ENCODE measurements around the gene ASTN2. TPM values are rescaled to one million over a fixed set of nuclear protein-coding genes. Genes with fewer than 3 reads are reported as not detected.
A peak's percentile ranks its signal among the peaks of the same experiment; 100 is the strongest.

Gene ASTN2
- polyA plus RNA-seq, 2 of the 4 experiments (the other 2 are of a cell fraction): 5.8 to 11.6 TPM

DNA sequence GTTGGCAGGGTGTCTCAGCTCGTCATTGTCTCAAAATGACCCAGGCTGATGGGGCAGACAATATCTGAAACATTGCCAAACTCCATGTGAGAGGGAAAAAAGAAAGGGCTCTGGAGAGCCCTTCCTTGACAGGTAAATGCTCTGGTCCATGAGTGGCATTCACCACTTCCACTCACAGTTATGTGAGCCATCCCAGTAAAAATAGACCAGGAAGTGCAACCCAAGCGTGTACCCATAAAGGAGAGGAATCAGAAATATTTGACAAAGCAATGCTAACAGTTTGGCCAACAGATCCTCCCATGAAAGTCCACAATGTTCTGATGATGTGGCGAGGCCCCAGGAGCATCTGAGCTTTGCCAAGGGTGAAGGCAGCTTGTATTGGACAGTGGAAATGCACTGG lies 49.4 kb downstream of the ASTN2 start:
- H3K4me1 ChIP-seq: no peaks in the 10 kb centered on the region
- no peak overlapping the region for H3K27ac ChIP-seq
- H3K9me3 ChIP-seq: no peaks in the 10 kb centered on the region
- WGBS (ENCODE audit: missing lambda C conversion rate): 3% methylated on average over 3 of the region's 3 CpGs
- no peak overlapping the region for H3K4me2 ChIP-seq
- FAIRE-seq (no peak), DNase-seq (ENCODE audit: low read depth in 1 of 2, low spot score in 1 of 2) (no peak), ATAC-seq (no peak)
- H3K4me3 ChIP-seq: no peak overlapping the region
- no peak for TF ChIP-seq RAD21 (conservative IDR thresholded peaks at IDR 0.05 in 1 of 2, IDR thresholded peaks at IDR 0.05 in 1 of 2)
- no peak for TF ChIP-seq RFX5 (IDR thresholded peaks at IDR 0.05)
- no peak for TF ChIP-seq TP53 (CRISPR knock-in tag; IDR thresholded peaks at IDR 0.05)
- no peak for TF ChIP-seq PHF8 (IDR thresholded peaks at IDR 0.05; ENCODE audit: borderline replicate concordance, low read depth)
- TF ChIP-seq SMC3 (IDR thresholded peaks at IDR 0.05): no peak
- no peak for TF ChIP-seq RARB (CRISPR knock-in tag; IDR thresholded peaks at IDR 0.05)
- TF ChIP-seq, protein P1, sequence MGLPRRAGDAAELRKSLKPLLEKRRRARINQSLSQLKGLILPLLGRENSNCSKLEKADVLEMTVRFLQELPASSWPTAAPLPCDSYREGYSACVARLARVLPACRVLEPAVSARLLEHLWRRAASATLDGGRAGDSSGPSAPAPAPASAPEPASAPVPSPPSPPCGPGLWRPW (IDR thresholded peaks at IDR 0.05): no peak
- TF ChIP-seq, protein P2, sequence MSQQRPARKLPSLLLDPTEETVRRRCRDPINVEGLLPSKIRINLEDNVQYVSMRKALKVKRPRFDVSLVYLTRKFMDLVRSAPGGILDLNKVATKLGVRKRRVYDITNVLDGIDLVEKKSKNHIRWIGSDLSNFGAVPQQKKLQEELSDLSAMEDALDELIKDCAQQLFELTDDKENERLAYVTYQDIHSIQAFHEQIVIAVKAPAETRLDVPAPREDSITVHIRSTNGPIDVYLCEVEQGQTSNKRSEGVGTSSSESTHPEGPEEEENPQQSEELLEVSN (IDR thresholded peaks at IDR 0.05; ENCODE audit: borderline replicate concordance, low read depth): no peak
- TF ChIP-seq RCOR1 (IDR thresholded peaks at IDR 0.05; ENCODE audit: low read depth, low read length): no peak
- no peak for TF ChIP-seq GATA3 (IDR thresholded peaks at IDR 0.05; ENCODE audit: borderline replicate concordance)
- POLR2A ChIA-PET: no interaction called here
- CTCF ChIA-PET: no interaction called here

GRCh38 chr9:117363006-117363405 lies 51.9 kb downstream of the ASTN2 start:
- DNase-seq (ENCODE audit: low read depth in 1 of 2, low spot score in 1 of 2) (no peak), ATAC-seq (no peak), FAIRE-seq (no peak)
- no peak overlapping the region for H3K4me3 ChIP-seq
- no peak overlapping the region for H3K27ac ChIP-seq
- H3K9me3 ChIP-seq: no peaks in the 10 kb centered on the region
- WGBS (ENCODE audit: missing lambda C conversion rate): 4% methylated on average over 4 of the region's 4 CpGs
- CTCF ChIA-PET: interaction anchor here (1.6 kb wide), 1 partner anchor 12 kb away, joined by 5 read pairs; no protein-coding TSS in a partner anchor
- TF ChIP-seq MYC (IDR thresholded peaks at IDR 0.05; ENCODE audit: borderline replicate concordance, low read length) (no peak), ZFP36 (IDR thresholded peaks at IDR 0.05; ENCODE audit: borderline replicate concordance, partially characterized antibody) (no peak), CBX2 (IDR thresholded peaks at IDR 0.05; ENCODE audit: borderline replicate concordance, low read depth) (no peak), CHD2 (IDR thresholded peaks at IDR 0.05; ENCODE audit: low read length, partially characterized antibody) (no peak), TP53 (CRISPR knock-in tag; IDR thresholded peaks at IDR 0.05) (no peak), SREBF2 (IDR thresholded peaks at IDR 0.05) (no peak), NR3C1 (IDR thresholded peaks at IDR 0.05) (no peak), TFCP2L1 (CRISPR knock-in tag; IDR thresholded peaks at IDR 0.05) (no peak), HEYL (CRISPR knock-in tag; IDR thresholded peaks at IDR 0.05) (no peak), RAD21 (conservative IDR thresholded peaks at IDR 0.05 in 1 of 2, IDR thresholded peaks at IDR 0.05 in 1 of 2) (no peak), ZSCAN20 (CRISPR knock-in tag; IDR thresholded peaks at IDR 0.05) (no peak)
- TF ChIP-seq, protein P2 (IDR thresholded peaks at IDR 0.05; ENCODE audit: borderline replicate concordance, low read depth): no peak
- TF ChIP-seq, protein P3, sequence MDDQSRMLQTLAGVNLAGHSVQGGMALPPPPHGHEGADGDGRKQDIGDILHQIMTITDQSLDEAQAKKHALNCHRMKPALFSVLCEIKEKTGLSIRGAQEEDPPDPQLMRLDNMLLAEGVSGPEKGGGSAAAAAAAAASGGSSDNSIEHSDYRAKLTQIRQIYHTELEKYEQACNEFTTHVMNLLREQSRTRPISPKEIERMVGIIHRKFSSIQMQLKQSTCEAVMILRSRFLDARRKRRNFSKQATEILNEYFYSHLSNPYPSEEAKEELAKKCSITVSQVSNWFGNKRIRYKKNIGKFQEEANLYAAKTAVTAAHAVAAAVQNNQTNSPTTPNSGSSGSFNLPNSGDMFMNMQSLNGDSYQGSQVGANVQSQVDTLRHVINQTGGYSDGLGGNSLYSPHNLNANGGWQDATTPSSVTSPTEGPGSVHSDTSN (IDR thresholded peaks at IDR 0.05): no peak
- no peaks in the 10 kb centered on the region for H3K4me1 ChIP-seq
- no peak overlapping the region for H3K4me2 ChIP-seq
- POLR2A ChIA-PET: no interaction called here

DNA sequence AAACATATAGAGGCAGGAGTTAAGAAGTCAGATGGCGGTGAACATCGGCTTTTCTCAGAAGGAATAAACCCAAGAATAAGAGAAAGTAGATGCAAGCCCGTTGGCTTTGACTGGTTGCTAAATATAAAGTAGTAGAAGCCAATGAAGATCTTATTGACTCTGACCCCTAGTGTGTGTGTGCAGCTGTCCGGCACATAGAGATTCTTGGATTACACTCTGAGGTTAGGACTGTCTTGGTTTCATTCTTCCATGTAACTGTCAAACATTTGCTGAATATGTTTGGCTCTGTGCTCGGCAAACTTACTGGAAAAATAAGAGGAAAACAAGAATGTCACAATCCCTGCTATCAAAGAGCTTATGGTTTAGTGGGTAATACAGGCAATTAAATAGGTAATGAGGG lies 54.9 kb downstream of the ASTN2 start:
- H3K9me3 ChIP-seq: no peaks in the 10 kb centered on the region
- ChIA-PET POLR2A (no interaction called here), CTCF (interaction anchor here (0.7 kb wide), 1 partner anchor 52 kb away, joined by 3 read pairs; no protein-coding TSS in a partner anchor)
- no peak overlapping the region for H3K27ac ChIP-seq
- 40% methylated on average over 5 of the region's 5 CpGs for WGBS (ENCODE audit: missing lambda C conversion rate)
- TF ChIP-seq HOXA7 (CRISPR knock-in tag; IDR thresholded peaks at IDR 0.05): no peak
- no peak for TF ChIP-seq USF2 (IDR thresholded peaks at IDR 0.05)
- TF ChIP-seq MYC (IDR thresholded peaks at IDR 0.05; ENCODE audit: borderline replicate concordance, low read length): no peak
- no peak for TF ChIP-seq ESRRA (IDR thresholded peaks at IDR 0.05; ENCODE audit: borderline replicate concordance, low read length)
- no peak for TF ChIP-seq CBX8 (IDR thresholded peaks at IDR 0.05)
- no peak for TF ChIP-seq RCOR1 (IDR thresholded peaks at IDR 0.05; ENCODE audit: low read depth, low read length)
- TF ChIP-seq PHF8 (IDR thresholded peaks at IDR 0.05; ENCODE audit: borderline replicate concordance, low read depth): no peak
- TF ChIP-seq, protein P3 (IDR thresholded peaks at IDR 0.05): no peak
- no peak overlapping the region for H3K4me3 ChIP-seq
- peak; percentile 73 for FAIRE-seq
- DNase-seq (ENCODE audit: low read depth in 1 of 2, low spot score in 1 of 2): no peak
- ATAC-seq: no peak
- H3K4me2 ChIP-seq: no peak overlapping the region
- no peaks in the 10 kb centered on the region for H3K4me1 ChIP-seq
